Stimulated activated naive B cell treated with anti-CD40 and anti-IgM and Interleukin-4, amounts not matched to agents 10 μg/mL and 1 μg/mL and 100 μg/mL, for 72 hours (primary cell): ENCODE data around the gene FBN3.

ENCODE experiments used
- ATAC-seq, 2 donors: fragments of 150-1000 bp; cut with Tn5 transposase; replicated peaks; 2 replicates each; pipeline ENCODE4 v1.10.0; 2021; ENCODE audit warnings: moderate library complexity in 1 of 2
- DNase-seq: peaks from one replicate; pipeline ENCODE4 v3.0.0; 2021
- H3K27ac Mint-ChIP-seq: one replicate; pipeline ENCODE4 v1.8.0; 2022; ENCODE audit warnings: mild to moderate bottlenecking, mixed read lengths
- H3K27me3 Mint-ChIP-seq, 2 donors: one replicate each; pipeline ENCODE4 v1.8.0; 2022; ENCODE audit warnings: mixed read lengths in 2 of 2
- H3K36me3 Mint-ChIP-seq, 2 donors: one replicate each; pipeline ENCODE4 v1.8.0; 2022; ENCODE audit warnings: mixed read lengths in 2 of 2, mild to moderate bottlenecking in 1 of 2
- H3K4me1 Mint-ChIP-seq, 2 donors: one replicate each; pipeline ENCODE4 v1.8.0; 2022; ENCODE audit warnings: mixed read lengths in 2 of 2, mild to moderate bottlenecking in 1 of 2
- H3K4me3 Mint-ChIP-seq, 2 donors: one replicate each; pipeline ENCODE4 v1.8.0; 2022; ENCODE audit warnings: mild to moderate bottlenecking in 2 of 2, mixed read lengths in 2 of 2, moderate library complexity in 1 of 2
- H3K9me3 Mint-ChIP-seq, 2 donors: one replicate each; pipeline ENCODE4 v1.8.0; 2022; ENCODE audit warnings: mixed read lengths in 2 of 2, mild to moderate bottlenecking in 1 of 2

Gene FBN3

DNA sequence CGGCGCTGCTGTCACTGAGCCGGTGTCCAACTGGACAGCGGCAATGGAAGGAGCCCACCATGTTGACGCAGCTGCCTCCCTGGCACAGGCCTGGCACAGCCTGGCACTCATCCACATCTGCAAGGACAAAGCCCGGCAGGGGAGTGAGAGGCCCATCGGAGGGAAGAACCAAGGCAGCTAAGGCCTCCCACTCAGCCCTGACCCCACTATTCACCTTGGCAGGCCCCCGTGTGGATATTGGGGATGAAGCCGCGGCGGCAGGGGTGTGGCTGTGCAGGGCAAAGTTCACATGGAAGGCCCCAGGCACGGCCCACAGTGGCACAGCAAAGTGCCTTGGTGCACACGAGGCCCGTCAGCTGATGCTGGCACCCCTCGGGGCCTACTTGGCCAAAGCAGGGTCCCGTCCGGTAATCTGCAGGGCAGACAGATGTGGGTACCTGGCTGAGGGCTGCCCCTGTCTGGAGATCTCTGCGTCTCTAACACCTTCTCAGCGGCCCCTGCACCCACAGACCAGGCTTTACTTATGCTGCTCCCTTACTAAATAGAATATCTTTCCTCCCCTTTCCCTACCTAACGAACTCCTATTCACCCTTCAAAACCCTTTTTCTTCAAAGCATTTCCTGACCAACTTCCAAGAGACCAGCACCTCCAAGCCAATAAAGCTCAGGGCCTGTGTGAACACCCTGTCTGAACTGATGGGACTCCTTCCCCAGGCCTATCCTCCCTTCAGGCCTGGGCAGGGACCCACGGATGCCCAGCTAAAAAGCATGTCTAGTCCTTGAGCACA lies 7.5 kb downstream of the FBN3 start:
- Mint-ChIP-seq H3K27me3 (peaks cover 29 to 32% of the 10 kb centered on the region in 2 donors), H3K27ac (no peak overlapping the region), H3K36me3 (no peaks in the 10 kb centered on the region), H3K4me3 (no peak overlapping the region), H3K4me1 (no peaks in the 10 kb centered on the region), H3K9me3 (no peaks in the 10 kb centered on the region)
- ATAC-seq: no peak
- no peak for DNase-seq

DNA sequence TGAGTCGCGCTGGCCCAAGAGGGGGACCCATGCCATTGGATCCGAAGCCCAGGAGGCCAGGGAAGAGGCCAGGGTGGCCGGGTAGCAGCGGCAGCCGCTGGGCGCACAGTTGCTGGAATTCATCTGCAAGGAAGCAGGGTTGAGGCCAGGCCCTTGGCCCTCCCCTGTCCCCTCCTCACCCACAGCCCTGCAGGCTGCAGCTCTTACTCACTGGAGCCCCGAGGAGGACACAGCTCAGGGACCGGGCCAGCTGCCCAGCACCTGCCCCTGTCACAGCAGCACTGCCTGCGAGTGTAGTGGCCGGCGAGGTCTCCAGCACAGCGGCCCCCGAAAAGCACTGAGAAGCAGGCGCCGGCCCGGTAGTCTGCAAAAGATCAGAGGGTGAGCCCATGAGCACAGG lies 11.2 kb downstream of the FBN3 start:
- H3K9me3 Mint-ChIP-seq: no peaks in the 10 kb centered on the region

DNA sequence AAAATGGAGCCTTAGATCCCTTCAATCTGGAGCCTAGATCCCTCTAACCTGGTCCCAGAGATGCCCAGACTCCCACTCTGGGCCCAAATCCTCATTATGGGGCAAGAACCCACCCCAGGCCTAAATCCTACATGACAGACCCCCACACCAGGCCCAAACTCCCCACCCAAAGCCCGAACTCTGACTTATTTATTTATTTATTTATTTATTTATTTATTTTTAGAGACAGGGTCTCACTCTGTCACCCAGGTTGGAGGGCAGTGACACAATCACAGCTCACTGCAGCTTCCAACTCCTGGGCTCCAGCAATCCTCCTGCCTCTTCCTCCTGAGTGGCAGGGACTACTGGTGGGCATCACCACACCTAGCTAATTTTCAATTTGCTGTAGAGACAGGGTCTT lies 12.0 kb downstream of the FBN3 start:
- ATAC-seq: no peak
- no peaks in the 10 kb centered on the region for H3K4me1 Mint-ChIP-seq
- H3K36me3 Mint-ChIP-seq: no peaks in the 10 kb centered on the region
- H3K27ac Mint-ChIP-seq: no peak overlapping the region
- peaks cover 8 to 10% of the 10 kb centered on the region in 2 donors for H3K27me3 Mint-ChIP-seq
- H3K4me3 Mint-ChIP-seq: no peak overlapping the region
- DNase-seq: no peak
- H3K9me3 Mint-ChIP-seq: no peaks in the 10 kb centered on the region

More for the DNA sequence above, 11.2 kb downstream of the FBN3 start:
- Mint-ChIP-seq H3K27me3 (peaks cover 11 to 17% of the 10 kb centered on the region in 2 donors), H3K36me3 (no peaks in the 10 kb centered on the region), H3K4me3 (no peak overlapping the region), H3K4me1 (no peaks in the 10 kb centered on the region), H3K27ac (no peak overlapping the region)
- DNase-seq (no peak), ATAC-seq (no peak)

DNA sequence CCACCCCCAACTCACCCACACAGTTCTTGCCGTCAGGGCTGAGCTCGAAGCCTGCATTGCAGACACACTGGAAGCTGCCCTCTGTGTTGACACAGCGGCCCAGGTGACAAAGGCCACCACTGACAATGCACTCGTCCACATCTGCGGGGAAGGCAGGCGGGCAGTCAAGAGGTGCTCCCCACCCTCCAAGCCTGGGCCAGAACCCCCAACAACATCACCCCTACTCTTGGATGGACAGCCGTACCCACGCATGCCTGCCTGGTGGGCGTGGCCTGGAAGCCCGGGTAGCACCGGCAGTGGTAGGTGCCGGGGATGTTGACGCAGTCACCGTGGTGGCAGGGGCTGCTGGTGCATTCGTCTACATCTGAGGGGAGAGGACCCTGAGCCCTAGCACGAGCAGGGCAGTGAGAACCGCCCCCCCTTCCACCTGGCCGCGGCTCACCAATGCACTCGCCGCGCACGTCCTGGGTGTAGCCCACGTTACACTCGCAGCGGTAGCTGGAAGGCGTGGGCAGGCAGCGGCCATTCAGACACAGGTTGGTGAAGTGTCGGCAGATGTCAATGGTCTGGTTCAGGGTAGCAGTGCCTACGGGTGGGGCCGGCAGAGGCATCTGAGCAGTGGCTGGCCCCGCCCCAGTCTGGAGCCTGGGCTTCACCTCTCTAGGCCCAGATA lies 13.3 kb downstream of the FBN3 start:
- H3K36me3 Mint-ChIP-seq: no peaks in the 10 kb centered on the region
- H3K27me3 Mint-ChIP-seq: peaks cover 5 to 12% of the 10 kb centered on the region in 2 donors
- no peak for DNase-seq
- H3K27ac Mint-ChIP-seq: no peak overlapping the region
- ATAC-seq: no peak
- no peaks in the 10 kb centered on the region for H3K4me1 Mint-ChIP-seq
- no peaks in the 10 kb centered on the region for H3K9me3 Mint-ChIP-seq
- H3K4me3 Mint-ChIP-seq: no peak overlapping the region

DNA sequence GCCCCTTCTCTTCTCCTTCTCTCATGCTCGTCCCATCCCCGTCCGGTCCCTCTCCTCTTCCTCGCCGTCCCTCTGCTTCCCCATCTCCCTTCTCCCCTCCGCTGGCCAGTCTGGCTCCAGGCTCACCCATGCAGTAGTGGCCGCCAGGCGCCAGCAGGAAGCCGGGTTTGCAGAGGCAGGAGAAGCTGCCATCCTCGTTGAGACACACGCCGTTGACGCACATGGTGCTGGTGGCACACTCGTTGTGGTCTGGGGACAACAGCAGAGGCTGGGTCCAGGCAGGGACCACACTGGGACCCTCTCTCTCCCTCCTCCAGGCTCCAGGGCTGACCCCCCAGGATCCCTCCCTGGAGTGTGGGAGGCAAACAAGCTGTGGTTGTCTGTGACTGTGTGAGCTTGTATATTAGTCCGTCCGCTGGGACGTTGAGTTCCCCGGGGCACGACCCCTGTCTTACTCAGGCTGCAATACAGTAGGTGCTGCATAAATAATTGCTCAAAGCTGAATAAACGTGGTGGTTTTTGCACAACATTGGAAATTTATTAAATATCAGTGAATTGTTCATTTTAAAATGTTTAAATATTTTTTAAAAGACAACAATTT lies 16.4 kb downstream of the FBN3 start:
- no peak overlapping the region for H3K4me3 Mint-ChIP-seq
- H3K4me1 Mint-ChIP-seq: no peaks in the 10 kb centered on the region
- ATAC-seq (no peak), DNase-seq (no peak)
- no peaks in the 10 kb centered on the region for H3K9me3 Mint-ChIP-seq
- H3K27ac Mint-ChIP-seq: peak overlapping the region; percentile 28
- H3K27me3 Mint-ChIP-seq: peaks cover 12 to 13% of the 10 kb centered on the region in 2 donors
- no peaks in the 10 kb centered on the region for H3K36me3 Mint-ChIP-seq

DNA sequence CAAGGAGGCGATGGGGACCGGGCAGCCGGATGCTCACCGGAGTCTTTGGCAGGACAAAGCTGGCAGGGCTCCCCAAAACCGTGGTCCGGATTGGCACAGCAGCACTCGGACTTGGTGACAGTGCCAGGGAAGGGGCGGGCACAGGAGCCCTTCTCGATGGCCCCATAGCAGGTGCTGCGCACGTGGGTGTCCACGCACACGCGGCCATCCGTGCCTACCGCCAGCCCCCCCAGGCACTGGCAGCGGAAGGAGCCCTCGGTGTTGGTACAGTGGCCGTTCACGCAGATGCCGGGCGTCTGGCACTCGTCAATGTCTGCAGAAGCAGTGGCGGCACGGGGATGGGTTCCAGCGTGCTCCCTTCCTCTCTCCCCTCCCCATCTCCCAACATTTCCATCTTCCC lies 17.9 kb downstream of the FBN3 start:
- Mint-ChIP-seq H3K4me1 (no peaks in the 10 kb centered on the region), H3K36me3 (no peaks in the 10 kb centered on the region), H3K9me3 (no peaks in the 10 kb centered on the region), H3K4me3 (no peak overlapping the region), H3K27ac (no peak overlapping the region), H3K27me3 (peaks cover 12 to 13% of the 10 kb centered on the region in 2 donors)
- ATAC-seq (no peak), DNase-seq (no peak)

DNA sequence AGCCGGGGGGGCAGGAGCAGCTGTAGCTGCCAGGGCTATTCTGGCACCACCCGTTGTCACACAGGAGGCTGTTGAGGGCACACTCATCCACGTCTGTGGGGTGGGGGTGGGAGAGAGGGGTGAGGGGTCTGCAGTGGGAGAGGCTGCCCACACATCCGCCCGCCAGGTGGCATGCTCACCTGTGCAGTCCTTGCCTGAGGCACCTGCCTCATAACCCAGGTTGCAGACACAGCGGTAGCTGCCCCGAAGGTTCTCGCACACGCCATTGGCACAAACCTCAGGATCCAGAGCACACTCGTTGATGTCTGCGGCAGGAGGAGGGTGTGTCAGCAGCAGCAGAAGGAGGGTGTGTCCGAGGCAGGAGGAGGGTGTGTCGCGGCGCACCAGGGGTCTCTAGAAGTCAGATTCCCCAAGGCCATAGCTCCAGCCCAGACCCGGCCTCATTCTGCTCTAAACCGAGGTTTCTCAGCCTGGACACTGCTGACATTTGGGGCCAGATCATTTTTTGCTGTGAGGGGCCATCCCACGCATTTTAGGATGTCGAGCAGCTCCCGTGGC lies 20.3 kb downstream of the FBN3 start:
- no peaks in the 10 kb centered on the region for H3K36me3 Mint-ChIP-seq
- DNase-seq: no peak
- no peaks in the 10 kb centered on the region for H3K9me3 Mint-ChIP-seq
- no peaks in the 10 kb centered on the region for H3K4me1 Mint-ChIP-seq
- ATAC-seq: no peak
- peaks cover 15 to 22% of the 10 kb centered on the region in 2 donors for H3K27me3 Mint-ChIP-seq
- H3K4me3 Mint-ChIP-seq: no peak overlapping the region
- no peak overlapping the region for H3K27ac Mint-ChIP-seq

DNA sequence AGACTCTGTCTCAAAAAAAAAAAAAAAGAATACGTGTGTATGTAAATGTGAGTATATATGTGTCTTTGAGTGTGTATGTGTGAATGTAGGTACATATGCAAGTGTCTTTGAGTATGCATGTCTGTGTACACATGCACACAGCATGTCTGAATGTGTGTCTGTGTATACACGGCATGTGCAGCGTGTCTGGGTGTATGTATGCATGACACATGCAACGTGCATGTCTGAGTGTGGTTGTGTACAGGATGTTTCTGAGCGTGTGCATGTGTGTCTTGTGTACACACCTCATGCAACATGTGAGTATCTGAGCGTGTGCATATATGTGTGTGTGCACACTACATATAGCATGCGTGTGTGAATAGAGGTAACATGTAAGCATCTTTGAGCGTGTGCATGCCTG lies 20.8 kb downstream of the FBN3 start:
- no peak overlapping the region for H3K27ac Mint-ChIP-seq
- peaks cover 20 to 28% of the 10 kb centered on the region in 2 donors for H3K27me3 Mint-ChIP-seq
- no peak for ATAC-seq
- H3K36me3 Mint-ChIP-seq: no peaks in the 10 kb centered on the region
- no peaks in the 10 kb centered on the region for H3K9me3 Mint-ChIP-seq
- no peak for DNase-seq
- no peaks in the 10 kb centered on the region for H3K4me1 Mint-ChIP-seq
- H3K4me3 Mint-ChIP-seq: no peak overlapping the region

DNA sequence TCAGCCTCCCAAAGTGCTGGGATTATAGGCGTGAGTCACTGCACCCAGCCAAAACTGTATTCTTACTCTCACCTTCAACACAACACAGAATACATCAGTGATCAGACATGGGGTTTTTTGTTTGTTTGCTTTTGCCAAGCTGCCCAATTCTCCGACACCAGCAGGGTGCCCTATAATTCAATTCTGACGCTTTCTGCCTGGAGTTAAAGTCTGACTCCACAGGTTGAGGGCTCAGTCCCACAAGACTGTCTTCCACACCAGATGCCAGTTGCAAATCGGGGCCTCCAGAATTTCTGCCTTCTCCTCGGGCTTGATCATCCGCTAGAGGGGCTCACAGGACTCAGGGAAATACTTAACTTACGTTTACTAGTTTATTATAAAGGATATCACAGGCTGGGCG lies 22.1 kb downstream of the FBN3 start:
- Mint-ChIP-seq H3K36me3 (no peaks in the 10 kb centered on the region), H3K27ac (no peak overlapping the region), H3K4me3 (no peak overlapping the region), H3K27me3 (peaks cover 24 to 29% of the 10 kb centered on the region in 2 donors), H3K9me3 (no peaks in the 10 kb centered on the region), H3K4me1 (no peaks in the 10 kb centered on the region)
- no peak for ATAC-seq
- no peak for DNase-seq

DNA sequence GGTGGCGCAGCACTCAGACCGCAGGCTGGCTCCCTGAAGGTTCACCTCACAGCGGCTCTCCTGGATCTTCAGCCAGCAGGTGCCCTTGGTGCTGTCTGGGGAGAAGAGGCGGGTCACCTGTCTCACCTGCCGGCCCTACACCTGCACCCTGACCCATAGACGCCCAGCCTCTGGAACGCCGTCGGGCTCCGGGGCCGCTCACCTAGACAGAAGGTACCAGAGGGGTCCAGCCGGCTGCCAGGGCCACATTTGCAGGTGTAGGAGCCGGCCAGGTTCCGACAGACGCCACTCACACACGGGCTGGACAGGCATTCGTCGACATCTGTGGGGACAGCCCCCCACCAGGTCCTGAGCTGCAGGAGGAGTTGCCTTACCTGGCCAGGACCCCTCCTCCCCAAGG lies 22.9 kb downstream of the FBN3 start:
- no peaks in the 10 kb centered on the region for H3K4me1 Mint-ChIP-seq
- H3K4me3 Mint-ChIP-seq: no peak overlapping the region
- no peaks in the 10 kb centered on the region for H3K36me3 Mint-ChIP-seq
- H3K27me3 Mint-ChIP-seq: peaks cover 19 to 23% of the 10 kb centered on the region in 2 donors
- DNase-seq (no peak), ATAC-seq (no peak)
- H3K27ac Mint-ChIP-seq: no peak overlapping the region
- H3K9me3 Mint-ChIP-seq: no peaks in the 10 kb centered on the region

DNA sequence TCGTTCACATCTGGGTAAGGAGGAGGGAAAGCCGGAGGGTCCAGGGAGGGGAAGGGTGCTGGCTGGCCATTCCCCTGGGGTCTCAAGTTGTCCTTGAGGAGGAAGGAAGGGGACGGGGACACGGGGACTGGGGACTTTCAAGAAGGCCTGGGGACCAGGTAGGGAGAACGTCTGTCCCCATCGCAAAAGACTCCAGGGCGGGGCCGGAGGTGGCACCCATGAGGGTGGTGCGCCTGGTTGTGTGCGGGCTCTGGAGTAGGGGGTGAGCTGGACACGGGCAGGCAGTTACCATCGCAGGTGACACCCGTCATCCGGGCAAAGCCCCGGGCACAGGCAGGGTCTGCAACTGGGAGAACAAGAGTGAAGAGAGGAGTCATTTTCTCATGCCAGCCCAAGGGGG lies 23.4 kb downstream of the FBN3 start:
- Mint-ChIP-seq H3K27ac (no peak overlapping the region), H3K9me3 (no peaks in the 10 kb centered on the region), H3K27me3 (peaks cover 18 to 23% of the 10 kb centered on the region in 2 donors), H3K4me1 (no peaks in the 10 kb centered on the region), H3K4me3 (no peak overlapping the region), H3K36me3 (no peaks in the 10 kb centered on the region)
- DNase-seq (no peak), ATAC-seq (no peak)

DNA sequence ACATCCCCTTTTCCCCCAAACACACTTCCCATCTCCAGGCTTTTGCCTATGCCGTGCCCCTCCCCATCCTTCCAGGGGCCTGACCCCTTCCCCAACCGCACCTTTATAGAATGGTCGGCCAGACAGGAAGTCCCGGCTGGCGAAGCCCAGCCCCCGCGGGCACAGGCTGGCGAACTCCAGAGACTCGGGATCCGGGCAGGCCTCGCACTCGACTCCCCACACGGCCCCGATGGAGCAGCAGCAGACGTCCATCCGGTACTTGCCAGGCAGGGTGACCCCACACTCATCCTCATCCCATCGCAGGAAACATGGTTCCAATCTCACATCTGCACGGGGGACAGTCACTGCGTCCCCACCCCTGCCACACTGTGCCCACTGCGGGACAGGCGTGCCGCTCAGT lies 25.7 kb downstream of the FBN3 start:
- Mint-ChIP-seq H3K9me3 (no peaks in the 10 kb centered on the region), H3K27ac (no peak overlapping the region), H3K4me3 (no peak overlapping the region), H3K36me3 (no peaks in the 10 kb centered on the region), H3K27me3 (peaks cover 18% of the 10 kb centered on the region in 2 donors), H3K4me1 (no peaks in the 10 kb centered on the region)
- DNase-seq (no peak), ATAC-seq (no peak)

DNA sequence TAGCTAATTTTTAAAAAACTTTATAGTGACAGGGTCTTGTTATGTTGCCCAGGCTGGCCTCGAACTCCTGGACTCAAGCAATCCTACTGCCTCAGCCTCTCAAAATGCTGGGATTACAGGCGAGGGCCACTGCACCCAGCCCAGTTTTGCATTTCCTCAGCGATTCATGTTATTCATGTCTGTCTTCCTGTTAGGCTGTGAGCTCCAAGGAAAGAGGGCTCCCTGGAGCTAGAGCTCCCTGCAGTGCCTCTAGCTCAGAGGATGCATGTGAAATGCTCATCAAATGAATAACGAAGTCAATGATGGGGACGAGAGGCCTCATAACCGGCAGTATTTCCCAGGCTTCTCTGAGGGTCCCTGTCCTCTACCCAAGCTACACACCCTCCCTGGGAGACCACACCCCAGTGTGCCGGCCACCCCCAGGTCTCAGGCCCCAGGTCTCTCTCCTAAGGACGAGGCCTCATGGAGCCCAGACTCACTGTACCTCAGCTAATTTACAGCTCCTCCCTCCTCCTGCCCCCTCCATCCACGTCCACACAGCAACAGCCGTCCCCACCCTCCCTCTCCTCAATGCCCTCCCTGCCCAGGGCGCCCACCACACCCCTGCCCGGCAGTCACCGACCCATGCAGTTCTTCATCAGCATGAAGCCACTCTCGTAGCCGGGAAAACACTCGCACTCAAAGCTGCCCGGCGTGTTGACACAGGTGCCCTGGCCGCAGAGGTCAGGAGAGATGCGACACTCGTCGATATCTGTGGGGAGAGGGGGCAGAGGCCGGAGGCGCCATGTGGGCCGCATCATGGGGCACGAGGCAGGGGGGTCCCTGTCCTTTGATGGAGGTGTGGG lies 28.5 kb downstream of the FBN3 start:
- Mint-ChIP-seq H3K27me3 (peaks cover 13 to 16% of the 10 kb centered on the region in 2 donors), H3K9me3 (no peaks in the 10 kb centered on the region), H3K4me3 (no peak overlapping the region), H3K4me1 (no peaks in the 10 kb centered on the region), H3K36me3 (no peaks in the 10 kb centered on the region), H3K27ac (no peak overlapping the region)
- ATAC-seq (no peak), DNase-seq (no peak)

DNA sequence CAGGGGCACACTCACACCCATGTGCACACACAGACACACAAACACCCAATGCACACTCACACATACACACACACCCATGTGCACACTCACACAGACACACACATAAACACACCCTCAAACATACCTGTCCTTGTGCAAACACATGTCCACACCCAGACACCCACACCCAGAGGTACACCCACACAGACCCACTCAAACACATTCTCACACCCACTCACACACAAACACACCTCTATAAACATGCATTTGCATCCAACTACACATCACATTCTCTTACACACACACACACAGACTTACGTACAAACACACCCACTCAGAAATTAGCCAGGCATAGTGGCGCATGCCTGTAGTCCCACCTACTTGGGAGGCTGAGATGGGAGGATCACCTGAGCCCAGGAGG lies 31.4 kb downstream of the FBN3 start:
- Mint-ChIP-seq H3K9me3 (no peaks in the 10 kb centered on the region), H3K27me3 (no peaks in the 10 kb centered on the region), H3K4me1 (no peaks in the 10 kb centered on the region), H3K4me3 (no peak overlapping the region), H3K27ac (no peak overlapping the region), H3K36me3 (no peaks in the 10 kb centered on the region)
- ATAC-seq (no peak), DNase-seq (no peak)
